Activated T-cell treated with anti-CD3 and anti-CD28 coated beads, Interleukin-2, amount 50 U/mL, for 1 hour (primary cell): ENCODE results near the gene SPDL1.

ENCODE experiments used
- DNase-seq: peaks from one replicate; pipeline ENCODE4 v3.0.0-alpha.2; 2020

The SPDL1 gene

DNA sequence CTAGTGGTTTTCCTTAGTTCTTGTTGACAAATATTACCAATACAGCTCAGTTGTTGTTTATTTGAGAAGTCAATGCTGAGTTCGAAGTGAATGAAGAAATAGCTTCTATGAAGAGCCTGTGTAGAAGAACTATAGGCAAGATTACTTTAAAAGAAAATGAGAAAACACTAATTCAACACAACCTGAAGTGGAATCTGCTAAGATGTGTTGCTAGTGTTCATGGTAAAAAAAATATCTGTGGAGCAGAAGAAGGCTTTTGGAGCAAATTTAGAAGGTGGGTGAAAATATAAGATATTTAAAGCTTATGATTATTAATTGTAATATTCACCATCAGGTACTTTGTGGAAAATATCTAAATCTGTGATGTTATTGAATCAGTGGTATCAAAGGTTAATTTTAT, 51.0 kb downstream of the SPDL1 start:
- no peak for DNase-seq

DNA sequence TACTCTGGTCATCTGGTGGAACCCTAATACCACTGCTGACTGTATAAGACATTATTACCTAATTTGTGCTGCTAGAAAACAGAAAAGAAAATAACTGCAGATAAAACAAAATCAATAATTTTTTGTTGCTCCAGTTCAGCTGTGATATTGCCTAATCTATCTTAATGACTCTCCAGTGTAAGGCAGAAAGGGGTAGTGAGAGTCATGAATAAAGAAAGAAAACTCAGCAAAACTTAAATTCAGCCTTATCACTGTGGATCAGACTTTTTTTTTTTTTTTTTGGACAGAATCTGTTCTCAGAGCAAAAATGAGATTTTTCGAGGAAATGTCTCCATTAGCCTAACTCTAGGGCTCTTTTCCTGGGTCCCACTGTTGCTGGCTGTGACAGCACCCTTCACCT, 52.4 kb downstream of the SPDL1 start:
- DNase-seq: no peak

DNA sequence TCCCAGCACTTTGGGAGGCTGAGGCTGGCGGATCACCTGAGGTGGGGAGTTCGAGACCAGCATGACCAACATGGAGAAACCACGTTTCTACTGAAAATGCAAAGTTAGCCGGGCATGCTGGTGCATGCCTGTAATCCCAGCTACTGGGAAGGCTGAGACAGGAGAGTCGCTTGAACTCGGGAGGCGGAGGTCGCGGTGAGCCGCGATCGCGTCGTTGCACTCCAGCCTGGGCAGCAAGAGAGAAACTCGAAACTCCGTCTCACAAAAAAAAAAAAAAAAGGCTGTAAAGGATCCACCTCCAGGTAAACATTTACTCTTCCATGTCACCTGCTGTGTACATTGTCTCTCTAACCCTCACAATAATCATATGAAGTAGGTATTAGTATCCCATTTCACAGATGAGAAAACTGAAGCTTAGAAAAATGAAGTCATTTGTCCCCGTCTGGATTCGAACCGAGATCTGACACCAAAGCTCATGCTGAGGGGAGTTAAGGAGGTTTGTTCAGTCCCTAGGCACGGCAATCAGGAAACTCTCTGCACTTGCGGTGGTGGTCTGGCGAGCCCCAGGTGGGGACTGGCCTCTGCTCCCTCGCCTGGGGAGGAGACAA, 53.0 kb downstream of the SPDL1 start:
- DNase-seq: no peak

DNA sequence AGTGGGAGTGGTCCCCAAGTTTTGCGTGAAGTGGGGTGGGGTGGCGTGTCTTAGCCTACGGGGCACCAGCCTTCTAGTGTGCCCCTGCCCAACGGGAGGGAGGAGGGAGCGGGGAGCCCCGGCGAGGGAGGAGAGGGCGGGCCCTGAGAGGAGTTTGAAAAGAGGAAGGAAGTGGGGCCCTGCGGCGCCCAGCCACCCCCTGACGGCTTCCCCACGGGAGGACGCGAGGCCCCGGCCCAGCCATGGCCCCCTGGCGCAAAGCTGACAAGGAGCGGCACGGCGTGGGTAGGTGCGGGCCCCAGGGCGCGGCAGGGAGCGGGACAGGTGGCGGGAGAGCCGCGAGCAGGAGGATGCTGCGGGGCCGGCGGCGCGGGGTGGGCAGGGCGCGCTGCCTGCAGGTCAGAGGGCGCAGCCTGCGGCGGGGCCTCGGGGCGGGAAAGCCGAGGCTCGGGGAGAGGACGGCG, 53.5 kb downstream of the SPDL1 start, which contains the start of gene DOCK2:
DOCK2 (plus strand) TSS at position 191 of the 464 bp plus-strand sequence; CDS start at position 243, 52 bp downstream.
- DNase-seq: peak; percentile 66

DNA sequence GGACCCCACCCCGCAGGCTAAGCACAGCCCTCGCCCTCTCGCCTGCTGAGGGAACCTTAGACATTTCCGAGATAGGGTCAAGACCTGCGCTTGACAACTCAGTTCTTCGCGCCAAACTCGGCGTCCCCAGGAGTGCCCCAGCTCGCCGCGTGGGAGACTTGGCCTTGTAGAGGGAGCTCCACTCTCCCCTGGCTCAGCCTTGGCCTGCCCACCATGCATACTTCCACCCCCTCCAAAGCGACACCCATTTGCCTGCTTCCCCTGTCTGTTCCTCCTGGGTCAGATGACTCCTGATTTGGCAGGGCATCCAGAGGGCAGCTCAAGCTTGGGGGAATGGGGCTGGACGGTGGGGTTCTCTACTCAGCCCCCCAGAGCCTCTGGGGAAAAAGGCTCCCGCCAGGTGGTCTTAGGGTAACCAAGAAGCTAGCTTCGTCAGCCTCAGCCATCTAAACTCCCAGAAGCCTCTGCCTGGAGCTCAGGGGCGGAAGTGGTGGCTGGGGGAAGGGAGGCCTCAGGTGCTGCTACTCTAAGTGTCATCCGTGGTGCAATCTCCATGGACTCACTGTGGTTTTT, 54.1 kb downstream of the SPDL1 start:
- DNase-seq: peak; percentile 68

DNA sequence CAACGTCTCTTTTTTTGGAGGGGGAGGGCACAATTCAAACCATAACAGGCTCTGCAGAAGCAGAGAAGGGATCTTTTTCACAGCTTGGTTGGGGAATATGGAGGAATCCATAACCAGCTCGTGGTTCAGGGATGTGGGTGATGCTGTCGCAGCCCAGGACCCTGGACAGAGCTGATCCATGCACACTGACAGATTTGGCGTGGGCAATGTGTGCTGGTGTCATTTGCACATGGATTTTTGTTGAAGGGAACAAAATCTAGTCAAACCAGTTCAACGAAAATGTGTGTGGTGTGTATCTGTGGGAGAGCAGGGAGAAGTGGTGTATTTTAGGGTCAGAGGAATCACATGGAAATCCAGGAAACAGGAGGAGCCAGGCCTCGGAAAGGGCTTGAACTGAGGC, 57.7 kb downstream of the SPDL1 start:
- no peak for DNase-seq

DNA sequence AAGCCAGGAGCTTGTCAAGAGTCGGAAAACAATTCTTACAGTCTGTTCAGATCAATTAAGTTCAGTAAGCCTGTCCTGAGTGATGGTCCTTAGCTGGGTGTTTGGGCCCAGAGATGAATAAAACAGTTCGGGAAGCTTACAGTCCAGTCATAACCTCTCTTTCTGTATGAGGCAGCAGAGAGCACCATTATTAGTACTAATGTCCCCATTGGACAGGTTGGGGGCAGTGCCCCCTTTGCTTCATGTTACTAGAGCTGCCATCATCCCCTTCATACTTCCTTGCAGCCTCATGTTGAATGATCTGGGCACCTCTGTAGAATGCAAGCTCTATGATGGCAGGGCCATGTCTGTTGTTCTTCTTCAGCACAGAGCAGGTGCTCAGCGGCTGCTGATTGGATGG, 63.3 kb downstream of the SPDL1 start:
- no peak for DNase-seq

DNA sequence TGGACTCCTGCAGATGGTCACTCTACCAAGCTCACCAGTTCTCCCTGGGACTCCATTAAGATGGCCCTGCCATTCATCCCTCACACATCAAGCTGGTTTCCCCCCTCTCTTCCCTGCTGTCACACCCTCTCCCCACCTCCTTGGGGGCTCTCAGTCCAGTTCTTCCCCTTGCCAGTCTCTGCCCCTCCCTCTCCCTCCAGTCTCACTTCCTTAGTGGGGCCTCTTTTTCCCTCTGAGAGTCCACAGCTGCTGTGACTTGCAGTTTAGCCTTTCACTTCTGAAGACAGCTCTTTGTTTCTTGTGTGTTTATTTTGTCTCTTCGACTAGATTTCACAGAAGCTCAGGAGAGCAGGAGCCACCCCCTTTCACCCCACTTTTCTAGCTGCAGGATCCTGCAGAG, 64.0 kb downstream of the SPDL1 start:
- DNase-seq: no peak

DNA sequence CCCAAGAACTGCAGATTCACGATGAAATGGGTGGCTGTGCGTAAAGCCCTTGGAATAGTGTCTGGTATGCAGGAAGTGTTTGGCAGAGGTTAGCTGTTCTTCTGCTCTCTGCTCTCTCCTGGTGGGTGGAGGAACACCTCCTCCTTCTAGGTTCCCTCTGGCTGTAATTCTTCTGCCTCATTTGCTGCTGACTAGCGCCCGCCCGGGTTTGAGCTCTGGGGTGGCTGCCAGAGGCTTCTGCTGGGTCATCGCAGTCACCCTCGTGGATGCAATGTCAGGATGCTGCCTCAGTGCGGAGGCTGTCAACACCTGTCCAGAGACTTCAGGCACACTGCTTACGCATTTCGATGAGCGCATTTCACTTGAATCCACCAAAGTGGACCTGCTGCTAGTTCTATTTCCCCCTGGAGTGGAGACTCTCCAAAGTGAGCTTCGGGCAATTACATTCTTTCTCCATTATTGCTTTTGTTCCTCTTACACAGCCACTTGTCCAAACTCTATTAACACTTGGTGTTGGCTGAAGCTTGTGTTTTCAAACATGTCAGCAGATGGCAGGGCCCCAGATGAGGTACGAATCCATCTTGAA, 65.2 kb downstream of the SPDL1 start:
- DNase-seq: no peak

DNA sequence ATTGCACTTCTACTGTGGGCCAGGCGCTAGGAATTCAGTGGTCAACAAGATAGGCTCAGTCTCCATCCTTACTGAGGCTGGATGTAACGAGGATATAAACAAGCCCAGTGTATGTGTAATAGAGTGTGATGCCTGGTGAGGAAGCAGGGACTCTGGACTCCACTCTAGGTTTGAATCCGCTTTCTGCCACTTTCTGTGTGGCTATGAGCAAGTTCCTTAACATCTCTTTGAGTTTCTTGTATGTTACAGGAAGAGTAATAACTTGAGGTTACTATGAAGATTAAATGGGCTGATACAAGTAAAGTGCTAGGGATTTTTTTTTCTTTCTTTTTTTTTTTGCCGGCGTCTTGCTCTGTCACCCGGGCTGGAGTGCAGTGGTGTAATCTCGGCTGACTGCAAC, 65.9 kb downstream of the SPDL1 start:
- no peak for DNase-seq

DNA sequence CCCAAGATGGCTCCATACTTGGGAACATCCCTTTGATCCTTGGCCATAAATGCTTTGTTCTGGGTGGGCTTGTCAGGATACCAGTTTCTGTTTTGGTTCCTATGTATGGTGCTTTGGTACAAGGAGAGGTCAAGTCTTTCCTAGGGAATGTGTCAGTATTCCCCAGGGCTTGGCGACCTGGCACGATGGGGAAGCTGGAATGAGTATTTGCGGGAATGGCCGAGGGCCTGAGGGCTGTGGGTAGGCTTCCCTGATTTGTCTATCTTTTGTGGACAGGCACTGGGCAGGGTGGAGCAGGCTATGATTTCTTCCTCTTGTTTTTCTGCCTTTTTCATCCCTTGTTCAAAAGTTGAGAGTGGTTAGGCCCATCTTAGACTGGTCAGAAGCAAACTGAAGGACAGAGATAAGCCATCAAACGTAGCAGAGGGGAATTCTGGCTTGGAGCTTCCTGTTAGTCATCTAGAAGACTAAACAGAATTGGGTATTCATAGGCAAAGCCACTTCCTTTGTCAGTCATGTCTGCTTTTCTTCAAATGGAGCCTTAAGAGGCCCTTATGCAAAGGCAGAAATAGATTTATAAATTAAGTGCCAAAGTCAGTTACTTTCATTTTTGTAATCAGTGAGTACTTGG, 67.2 kb downstream of the SPDL1 start:
- no peak for DNase-seq

DNA sequence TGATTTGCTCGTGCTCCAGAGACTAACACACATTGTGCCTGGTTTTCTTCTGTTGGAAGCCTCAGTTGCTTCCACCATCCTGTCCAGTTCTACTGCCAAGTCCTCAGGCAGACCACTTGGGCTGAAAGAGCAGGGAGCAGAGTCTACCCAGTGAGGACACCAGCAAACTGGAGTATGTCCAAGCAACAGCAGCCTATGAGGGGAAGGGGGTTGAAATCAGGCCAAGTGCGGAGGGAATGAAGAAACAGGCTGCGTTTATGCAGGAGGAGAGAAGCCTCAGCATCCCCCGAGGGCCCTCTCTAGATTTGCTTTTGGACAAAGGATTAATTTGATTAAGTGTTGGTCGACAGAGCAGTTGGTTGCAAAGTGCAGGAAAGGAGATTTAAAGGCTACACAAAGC, 68.0 kb downstream of the SPDL1 start:
- no peak for DNase-seq

DNA sequence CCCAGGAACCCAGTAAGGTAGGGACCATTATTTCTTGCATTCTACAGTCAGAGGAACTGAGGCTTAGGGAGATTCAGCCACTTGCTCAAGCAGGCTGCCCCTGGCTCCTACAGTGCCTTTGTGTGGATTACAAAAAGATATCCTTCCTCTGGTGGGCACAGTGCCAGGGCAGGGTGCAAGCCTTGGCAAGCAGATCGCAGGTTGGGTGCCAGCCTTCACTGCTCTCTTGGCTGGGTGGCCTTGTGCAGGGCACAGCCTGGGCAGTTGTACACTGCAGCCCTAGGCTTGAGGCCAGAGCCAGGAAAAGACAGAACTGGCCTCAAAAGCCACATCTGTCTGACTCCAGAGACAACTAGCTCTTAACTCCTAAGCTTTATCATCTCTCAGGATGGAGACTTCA, 68.5 kb downstream of the SPDL1 start:
- no peak for DNase-seq

DNA sequence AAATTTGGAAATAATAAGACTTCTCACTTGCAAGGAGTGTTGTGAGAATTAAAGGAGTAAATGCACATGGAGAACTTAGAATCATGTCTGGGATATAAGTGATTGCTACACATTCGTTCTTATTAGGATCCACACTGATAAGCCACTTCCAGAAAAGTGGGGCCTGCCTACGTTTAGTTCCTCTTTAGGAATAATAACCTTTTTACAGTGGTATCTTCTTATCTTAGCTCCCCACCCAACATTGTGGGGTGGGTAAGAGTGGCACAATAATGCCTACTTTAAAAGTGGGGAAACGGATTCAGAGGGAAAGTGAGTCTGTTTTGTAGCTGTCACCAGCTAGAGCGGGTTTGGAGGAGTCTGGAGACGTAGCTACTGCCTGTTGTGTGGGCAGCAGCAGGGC, 69.5 kb downstream of the SPDL1 start:
- no peak for DNase-seq
